ENCODE results near the gene MARS1. TPM values are rescaled to one million over a fixed set of nuclear protein-coding genes. Genes with fewer than 3 reads are reported as not detected.

Gene MARS1
- total RNA-seq, 1 experiment from 2014 or later = 291 TPM

DNA sequence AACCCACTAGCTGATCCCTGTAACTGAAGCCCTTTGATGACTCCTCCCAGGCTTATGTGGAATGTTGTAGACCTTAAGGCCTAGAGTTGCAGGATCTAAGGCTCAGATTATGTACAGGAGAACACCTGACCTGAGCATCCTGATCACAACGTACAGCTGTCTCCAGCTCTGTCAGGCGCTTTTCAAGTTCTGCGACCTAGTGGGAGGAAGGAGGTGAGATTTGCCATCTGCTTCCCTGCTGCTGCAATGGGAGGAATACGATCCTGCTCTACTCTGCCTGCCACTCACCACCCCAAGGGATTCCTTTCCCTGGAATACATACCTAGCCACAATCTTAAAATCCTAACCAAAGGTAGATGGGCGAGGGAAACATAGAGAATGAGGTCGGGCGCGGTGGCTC, 45.2 kb downstream of the MARS1 start:
- Histone ChIP-seq H3K27me3 (ENCODE audit: control insufficient read depth, insufficient read depth, low read length) (no peaks in the 10 kb centered on the region), H3K9me3 (ENCODE audit: control insufficient read depth, insufficient read depth, low read depth, low read length) (no peaks in the 10 kb centered on the region), H3K27ac (ENCODE audit: low read length) (no peak overlapping the region), H3K4me1 (ENCODE audit: control insufficient read depth, insufficient read depth, low read length) (peaks cover 4% of the 10 kb centered on the region; the same call in 1 of the 2 replicates), H3K36me3 (ENCODE audit: control insufficient read depth, insufficient read depth, low read length) (peaks cover 11% of the 10 kb centered on the region), H3K4me3 (ENCODE audit: low read depth in 2 of 2, low read length in 2 of 2) (no peak overlapping the region)
- no TSS peak for BruUV-seq (replicated peaks)
- TF ChIP-seq CTCF (IDR thresholded peaks at IDR 0.05) (no peak), REST (IDR thresholded peaks at IDR 0.05; ENCODE audit: insufficient read depth in 1 of 2, low read depth in 2 of 2, low read length in 1 of 2) (no peak), SIN3A (IDR thresholded peaks at IDR 0.05; ENCODE audit: borderline replicate concordance, insufficient read depth, low read depth, low read length) (no peak), POLR2AphosphoS5 (IDR thresholded peaks at IDR 0.05; ENCODE audit: low read depth, low read length) (no peak), TCF7L2 (IDR thresholded peaks at IDR 0.05; ENCODE audit: low read depth, low read length) (no peak)
- in situ Hi-C loops (cut with HindIII; ENCODE audit: low pct_unique_long_range_greater_than_20kb, low sequenced_read_pairs) = no loop called here
- ChIA-PET CTCF (no interaction called here), POLR2A (no interaction called here)
- intact Hi-C loops (cut with micrococcal nuclease; ENCODE audit: unreplicated experiment) = no loop called here
- DNase-seq (ENCODE audit: low read depth, low spot score) = no peak
- ATAC-seq = no peak

DNA sequence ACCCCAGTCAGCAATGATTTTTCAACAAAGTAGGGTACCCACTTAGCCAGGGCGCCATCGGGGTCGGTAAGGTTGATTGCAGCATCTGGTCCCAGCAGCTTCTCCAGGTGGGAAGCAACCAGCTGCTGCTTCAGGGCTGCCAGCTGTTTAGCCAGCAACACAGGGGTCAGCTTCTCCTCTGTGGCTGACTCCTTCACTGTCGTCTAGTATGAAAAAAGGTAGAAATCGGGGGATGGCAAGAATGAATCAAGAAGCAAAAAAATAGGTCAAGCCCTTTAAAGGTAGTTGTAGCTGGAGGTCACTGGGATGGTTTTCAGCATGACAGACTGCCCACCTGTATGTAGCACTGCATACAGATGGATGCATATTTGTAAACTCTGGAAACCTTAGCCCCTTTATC, 46.4 kb downstream of the MARS1 start:
- H3K4me1 ChIP-seq (ENCODE audit: control insufficient read depth, insufficient read depth, low read length) = peaks cover 4% of the 10 kb centered on the region; the same call in 1 of the 2 replicates
- ChIA-PET POLR2A (interaction anchor here (0.6 kb wide), 1 partner anchor 83 kb away, joined by 5 read pairs; no protein-coding TSS in a partner anchor), CTCF (no interaction called here)
- no peaks in the 10 kb centered on the region for H3K9me3 ChIP-seq (ENCODE audit: control insufficient read depth, insufficient read depth, low read depth, low read length)
- no peak overlapping the region for H3K27ac ChIP-seq (ENCODE audit: low read length)
- intact Hi-C loops (cut with micrococcal nuclease; ENCODE audit: unreplicated experiment) = no loop called here
- ATAC-seq (no peak), DNase-seq (ENCODE audit: low read depth, low spot score) (no peak)
- TF ChIP-seq TCF7L2 (IDR thresholded peaks at IDR 0.05; ENCODE audit: low read depth, low read length) = no peak
- TF ChIP-seq SIN3A (IDR thresholded peaks at IDR 0.05; ENCODE audit: borderline replicate concordance, insufficient read depth, low read depth, low read length) = no peak
- no peak for TF ChIP-seq CTCF (IDR thresholded peaks at IDR 0.05)
- TF ChIP-seq POLR2AphosphoS5 (IDR thresholded peaks at IDR 0.05; ENCODE audit: low read depth, low read length) = no peak
- TF ChIP-seq REST (IDR thresholded peaks at IDR 0.05; ENCODE audit: insufficient read depth in 1 of 2, low read depth in 2 of 2, low read length in 1 of 2) = no peak
- H3K27me3 ChIP-seq (ENCODE audit: control insufficient read depth, insufficient read depth, low read length) = no peaks in the 10 kb centered on the region
- BruUV-seq (replicated peaks) = no TSS peak
- no peak overlapping the region for H3K4me3 ChIP-seq (ENCODE audit: low read depth in 2 of 2, low read length in 2 of 2)
- in situ Hi-C loops (cut with HindIII; ENCODE audit: low pct_unique_long_range_greater_than_20kb, low sequenced_read_pairs) = no loop called here
- peaks cover 13% of the 10 kb centered on the region for H3K36me3 ChIP-seq (ENCODE audit: control insufficient read depth, insufficient read depth, low read length)
